GM18498 (cell line): ENCODE results near the gene L3MBTL1.

Source experiments
- ATAC-seq: cut with Tn5 transposase; IDR thresholded peaks from one replicate; pipeline ENCODE4 v1.9.1; 2021; ENCODE audit warnings: mild to moderate bottlenecking, moderate library complexity; ENCODE audit not compliant: unreplicated experiment

Gene L3MBTL1

DNA sequence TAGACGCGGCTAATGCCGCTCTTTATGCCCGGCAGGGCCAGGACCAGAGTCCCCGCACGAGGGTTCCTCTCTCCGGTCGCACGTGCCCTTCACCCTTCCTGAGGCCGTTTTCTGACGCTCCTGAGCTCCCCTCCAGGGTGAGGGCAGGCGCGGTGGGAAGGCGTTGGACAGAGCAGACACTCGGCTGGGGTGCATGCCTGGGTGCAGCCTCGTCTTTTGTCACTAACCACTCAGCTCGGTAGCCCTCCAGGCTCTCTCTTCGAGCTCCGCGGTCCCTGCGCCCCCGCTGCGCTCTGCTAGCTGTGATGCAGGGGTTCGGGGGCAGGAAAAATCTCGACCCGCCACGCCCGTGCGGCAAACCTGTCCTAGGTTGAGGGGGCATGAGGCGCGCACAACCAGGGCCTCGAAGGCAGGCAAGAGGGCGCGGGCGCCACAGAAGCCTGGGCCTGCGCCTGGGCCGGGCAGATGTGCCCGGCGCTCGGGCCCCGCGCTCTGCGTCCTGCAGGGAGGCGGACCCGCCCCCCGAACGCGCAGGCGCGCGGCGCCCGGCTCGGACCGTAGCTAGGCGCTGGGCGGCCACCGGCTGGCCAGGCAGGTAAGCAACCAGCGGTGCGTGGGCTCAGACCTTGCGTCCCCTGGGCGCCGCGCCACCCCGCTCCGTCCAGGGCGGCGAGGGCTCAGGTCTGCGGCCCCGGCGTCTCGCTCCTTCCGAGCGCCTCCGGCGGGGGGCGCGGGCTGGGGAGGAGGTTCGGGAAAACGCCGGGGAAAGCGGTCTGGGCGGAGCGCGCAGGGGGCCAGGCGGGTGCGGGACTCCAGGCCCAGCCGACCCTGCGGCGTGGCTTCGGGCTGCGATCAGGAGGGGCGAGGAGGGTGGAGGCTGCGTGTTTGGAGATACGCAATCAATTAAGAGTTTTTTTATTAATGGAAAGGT, at the start of gene L3MBTL1:
Gene L3MBTL1 (plus strand): TSS at position 548 of the 931 bp plus-strand sequence. CDS start 5,807 bp downstream, outside the sequence.
- ATAC-seq, result no peak

DNA sequence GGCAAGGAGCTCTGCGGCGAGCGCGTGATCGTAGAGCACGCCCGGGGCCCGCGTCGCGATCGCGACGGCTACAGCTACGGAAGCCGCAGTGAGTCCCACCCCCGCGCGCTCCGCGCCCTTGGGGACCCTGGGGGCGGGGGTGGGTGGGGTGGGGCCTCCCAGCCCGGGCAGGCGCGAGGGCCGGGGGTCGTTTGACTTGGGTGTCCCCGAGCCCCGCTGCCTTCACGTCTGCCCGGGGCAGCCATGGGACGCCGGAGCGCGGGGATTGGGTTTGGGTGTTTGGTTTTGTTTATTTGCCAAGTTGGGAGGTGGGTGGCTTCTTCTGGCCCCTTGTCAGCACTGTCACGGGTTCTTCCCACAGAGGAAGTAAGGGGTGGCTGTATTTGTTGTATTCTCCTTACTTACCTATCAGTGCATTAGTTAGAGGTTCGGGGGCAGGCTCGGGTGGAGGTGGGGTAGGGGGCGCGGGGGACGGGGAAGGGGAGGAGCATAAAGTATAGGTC, 49.0 kb upstream of the L3MBTL1 start:
- ATAC-seq, result no peak

DNA sequence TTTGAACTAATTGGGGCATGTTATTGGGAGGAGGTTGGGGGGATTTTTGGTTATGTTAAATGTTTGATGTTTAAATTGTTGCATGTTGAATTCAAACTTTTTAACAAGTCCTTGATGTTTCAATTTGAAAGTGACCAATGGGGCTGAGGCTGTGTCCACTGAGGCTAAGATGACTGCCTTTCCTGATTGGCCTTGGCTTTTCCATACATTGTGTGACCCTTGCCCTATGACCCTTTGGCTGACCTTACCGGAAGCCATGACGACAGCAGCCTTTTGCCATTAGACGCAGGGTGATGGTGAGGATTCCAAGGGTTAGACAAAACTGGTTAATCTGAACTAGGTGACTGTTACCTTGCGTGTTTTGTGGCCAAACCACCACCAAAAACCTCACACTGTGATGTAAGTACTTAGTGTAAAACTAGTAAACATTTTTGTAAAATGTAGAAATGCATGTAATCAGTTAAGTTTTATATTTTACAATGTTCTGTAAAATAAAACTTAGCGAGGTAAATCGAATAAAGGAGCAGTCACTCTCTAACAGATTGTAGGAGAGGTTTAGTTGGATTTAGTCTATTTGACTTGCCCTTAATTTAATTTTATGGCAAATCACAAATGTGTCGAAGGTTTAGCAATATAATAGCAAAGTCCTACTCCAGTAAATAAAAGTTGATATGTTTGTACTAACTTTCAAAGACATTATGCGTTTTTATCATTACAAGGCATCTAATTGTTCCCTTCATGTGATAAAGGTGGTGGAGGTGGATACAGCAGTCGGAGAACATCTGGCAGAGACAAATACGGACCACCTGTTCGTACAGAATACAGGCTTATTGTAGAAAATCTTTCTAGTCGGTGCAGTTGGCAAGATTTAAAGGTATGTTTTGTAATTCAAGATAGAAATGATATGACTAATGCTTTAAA, 48.2 kb upstream of the L3MBTL1 start:
- no peak for ATAC-seq

- ATAC-seq, result no peak
These were observed 47.2 kb upstream of the L3MBTL1 start for GRCh38 chr20:43460172-43460829.

DNA sequence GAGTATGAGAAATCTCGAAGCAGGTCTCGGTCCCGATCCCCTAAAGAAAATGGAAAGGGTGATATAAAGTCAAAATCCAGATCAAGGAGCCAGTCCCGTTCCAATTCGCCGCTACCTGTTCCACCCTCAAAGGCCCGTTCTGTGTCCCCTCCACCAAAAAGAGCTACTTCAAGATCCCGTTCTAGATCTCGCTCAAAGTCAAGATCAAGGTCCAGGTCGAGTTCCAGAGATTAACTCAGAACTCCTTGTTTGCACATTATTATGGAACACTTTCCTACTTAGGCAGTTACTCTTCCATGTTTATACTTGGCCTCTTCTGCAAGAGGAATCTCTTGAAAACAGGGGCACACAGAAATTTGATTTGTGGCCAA, 46.7 kb upstream of the L3MBTL1 start:
- no peak for ATAC-seq

DNA sequence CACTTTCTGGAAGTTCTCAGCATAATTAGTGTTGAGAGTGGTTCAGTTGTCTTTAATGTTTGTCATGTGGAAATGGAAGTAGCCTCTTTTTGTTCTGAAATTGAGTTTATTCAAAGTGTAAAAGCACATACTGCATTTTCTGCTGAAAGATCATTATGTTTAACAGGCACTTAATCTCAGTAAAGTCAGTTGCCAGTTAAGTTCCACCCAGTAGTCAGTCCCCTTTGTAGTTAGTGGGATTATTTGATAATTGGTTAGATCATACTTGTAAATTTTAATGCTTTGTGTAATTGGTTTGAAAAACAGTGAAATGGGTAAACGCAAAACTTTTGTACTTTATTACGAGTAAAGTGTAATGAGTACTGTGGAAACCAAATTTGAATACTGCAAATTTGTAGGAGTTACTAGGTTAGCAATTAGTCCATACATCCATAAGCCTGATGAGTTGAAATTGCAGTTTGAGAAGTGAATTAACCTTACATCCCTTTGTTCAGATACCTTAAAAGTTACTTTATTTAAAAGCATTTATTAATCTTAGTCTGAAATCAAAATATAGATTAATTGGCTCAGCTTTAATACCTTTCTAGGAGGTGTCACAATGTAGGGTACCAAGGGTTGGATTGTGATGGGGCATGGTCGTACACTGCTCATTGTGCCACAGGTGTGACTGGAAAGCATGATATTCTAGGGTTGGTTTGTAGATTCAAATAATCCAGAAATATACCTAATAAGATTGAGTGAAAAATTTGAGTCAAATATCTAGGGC, 45.4 kb upstream of the L3MBTL1 start:
- no peak for ATAC-seq

- ATAC-seq, result no peak
These were observed 44.6 kb upstream of the L3MBTL1 start for GRCh38 chr20:43462660-43463526.

DNA sequence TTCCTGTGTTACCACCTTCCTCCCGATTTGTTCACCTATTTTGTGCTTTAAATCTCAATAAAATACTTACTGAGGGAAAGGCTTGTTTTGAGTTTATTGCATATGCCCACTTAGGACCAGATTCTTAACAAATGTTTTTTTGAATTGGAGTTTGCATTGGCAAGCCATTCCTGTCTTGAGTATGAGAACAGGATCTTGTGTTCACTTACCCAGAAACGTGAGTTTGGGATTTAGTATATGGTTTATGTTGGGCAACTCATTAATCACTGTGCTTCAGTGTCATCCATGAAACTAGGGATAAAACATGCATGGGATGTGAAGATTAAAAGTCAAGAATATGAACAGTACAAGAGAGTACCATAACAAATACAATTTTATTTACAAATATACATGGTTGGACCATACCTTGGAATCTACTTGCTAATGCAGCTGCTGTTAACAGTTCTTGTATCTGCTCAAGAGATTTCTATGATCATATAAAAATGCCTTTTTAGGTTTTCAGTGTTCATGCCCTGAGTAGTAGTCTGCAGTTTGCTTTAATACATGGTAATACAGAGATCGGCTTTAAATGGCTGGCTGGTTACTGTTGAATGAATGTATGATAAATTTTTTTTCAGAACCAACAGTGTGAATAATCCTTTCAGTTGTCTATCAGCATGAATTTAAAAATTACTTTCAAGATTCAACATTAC, 43.8 kb upstream of the L3MBTL1 start:
- no peak for ATAC-seq

DNA sequence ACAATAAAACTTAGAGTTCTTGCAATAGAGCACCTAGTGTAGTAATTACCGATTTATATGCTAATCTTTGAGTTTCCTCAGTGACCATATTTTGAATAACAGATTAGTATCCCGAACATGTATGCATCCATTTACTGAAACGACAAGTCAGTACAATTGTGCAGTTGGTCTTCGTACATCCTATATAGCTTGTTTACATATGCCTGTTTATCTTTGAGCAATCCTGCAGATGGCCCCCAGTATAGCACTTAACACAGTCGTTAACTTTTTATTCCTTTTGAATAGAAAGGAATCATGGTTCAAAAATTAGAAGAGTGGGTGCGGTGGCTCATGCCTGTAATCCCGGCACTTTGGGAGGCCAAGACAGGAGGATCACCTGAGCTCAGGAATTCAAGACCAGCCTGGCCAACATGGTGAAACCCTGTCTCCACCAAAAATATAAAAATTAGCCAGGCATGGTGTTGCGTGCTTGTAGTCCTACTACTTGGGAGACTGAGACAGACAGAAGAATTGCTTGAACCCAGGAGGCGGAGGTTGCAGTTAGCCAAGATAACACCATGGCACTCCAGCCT, 43.2 kb upstream of the L3MBTL1 start:
- no peak for ATAC-seq

DNA sequence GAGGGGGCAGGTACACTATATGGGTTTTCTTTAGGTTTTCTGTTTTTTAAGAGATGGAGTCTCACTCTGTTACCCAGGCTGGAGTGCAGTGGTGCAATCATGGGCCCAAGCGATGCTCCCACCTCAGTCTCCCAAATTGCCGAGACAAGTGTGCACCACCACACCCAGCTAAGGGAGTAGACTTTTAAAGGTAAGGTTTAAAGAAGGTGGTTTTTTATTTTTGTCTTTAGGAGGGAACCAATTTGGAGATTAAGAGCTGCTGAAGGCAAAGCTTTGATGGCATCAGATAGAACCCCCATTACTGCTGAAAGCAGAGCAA, 41.9 kb upstream of the L3MBTL1 start:
- no peak for ATAC-seq

- ATAC-seq, result no peak
These were observed 39.9 kb upstream of the L3MBTL1 start for GRCh38 chr20:43467589-43467988.

GRCh38 chr20:43472671-43473380, 34.7 kb upstream of the L3MBTL1 start:
- no peak for ATAC-seq

DNA sequence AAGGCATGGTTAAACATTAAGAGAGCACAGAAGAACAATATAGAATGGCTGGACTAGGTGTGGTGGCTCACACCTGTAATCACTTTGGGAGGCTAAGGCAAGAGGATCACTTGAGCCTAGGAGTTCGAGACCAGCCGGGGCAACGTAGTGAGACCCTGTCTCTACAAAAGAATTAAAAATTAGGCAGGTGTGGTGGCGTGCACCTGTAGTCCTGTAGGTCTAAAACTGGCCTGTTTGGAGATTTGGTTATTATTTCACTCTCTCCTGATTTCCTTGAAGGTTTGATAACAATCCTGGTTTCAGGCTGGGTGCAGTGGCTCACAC, 34.2 kb upstream of the L3MBTL1 start:
- no peak for ATAC-seq

DNA sequence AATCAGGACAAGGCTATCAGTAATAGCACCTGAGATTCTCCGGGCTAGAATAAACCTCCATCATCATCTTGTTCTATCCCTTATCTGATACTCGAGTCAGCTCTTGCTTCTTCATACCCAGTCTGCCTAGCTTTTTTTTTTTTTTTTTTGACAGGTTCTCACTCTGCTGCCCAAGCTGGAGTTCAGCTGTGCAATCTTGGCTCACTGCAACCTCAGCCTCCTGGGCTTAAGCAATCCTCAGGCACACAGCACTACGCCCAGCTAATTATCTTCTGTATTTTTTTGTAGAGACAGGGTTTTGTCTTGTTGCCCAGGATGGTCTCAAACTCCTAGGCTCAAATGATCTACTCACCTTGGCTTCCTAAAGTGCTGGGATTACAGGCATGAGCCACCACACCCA, 30.3 kb upstream of the L3MBTL1 start:
- no peak for ATAC-seq

DNA sequence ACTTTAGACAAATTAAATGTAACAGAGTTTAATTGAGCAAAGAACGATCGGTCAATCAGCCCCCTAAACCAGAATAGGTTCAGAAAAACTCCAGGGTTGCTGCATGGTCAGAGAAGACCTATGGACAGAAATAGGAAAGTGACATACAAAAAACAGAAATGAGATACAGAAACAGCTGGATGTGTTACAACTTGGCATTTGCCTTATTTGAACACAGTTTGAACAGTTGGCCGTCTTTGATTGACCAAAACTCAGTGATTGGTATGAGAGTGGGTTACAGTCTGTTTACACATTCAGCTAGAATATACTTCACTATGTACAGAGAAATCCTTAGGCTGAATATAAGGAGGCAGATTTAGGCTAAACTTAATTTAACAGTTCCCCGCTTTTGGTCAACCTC, 29.9 kb upstream of the L3MBTL1 start:
- no peak for ATAC-seq

- no peak for ATAC-seq
These were observed 17.5 kb upstream of the L3MBTL1 start for GRCh38 chr20:43490038-43490437.

- ATAC-seq, result peak; percentile 89
These were observed 15.4 kb upstream of the L3MBTL1 start for GRCh38 chr20:43492101-43492500.

DNA sequence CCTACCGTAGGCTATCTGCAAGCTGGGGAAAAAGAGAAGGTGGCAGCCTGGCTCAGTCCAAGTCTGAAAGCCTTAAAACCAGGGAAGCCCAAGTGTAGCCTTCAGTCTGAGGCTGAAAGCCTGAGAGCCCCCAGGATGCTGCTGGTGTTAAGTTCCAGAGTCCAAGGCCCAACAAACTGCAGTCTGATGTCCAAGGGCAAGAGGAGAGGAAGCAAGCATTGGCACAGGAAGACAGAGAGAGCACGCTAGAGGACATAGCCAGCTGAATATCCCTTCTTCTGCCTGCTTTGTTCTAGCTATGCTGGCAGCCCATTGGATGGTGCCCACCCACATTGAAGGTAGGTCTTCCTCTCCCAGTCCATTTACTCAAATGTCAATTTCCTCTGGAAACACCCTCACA, 12.1 kb upstream of the L3MBTL1 start:
- no peak for ATAC-seq
